ENCODE data around the gene RFC1.
"Not testable (repeated sequence)": the region's sequence is repeated elsewhere in the genome, so short reads cannot be mapped to it uniquely, and the experiment has no call there.

RFC1 gene

GRCh38 chr4:39357002-39357401 lies 9.2 kb downstream of the RFC1 start:
- no peaks in the 10 kb centered on the region for H3K27me3 ChIP-seq (ENCODE audit: insufficient read depth, low read depth)
- H3K79me2 ChIP-seq (ENCODE audit: insufficient read depth, low read depth), result peaks cover 83% of the 10 kb centered on the region
- peaks cover 55% of the 10 kb centered on the region for H3K4me1 ChIP-seq (ENCODE audit: low read depth, poor library complexity, severe bottlenecking)
- H3K36me3 ChIP-seq (ENCODE audit: insufficient read depth), result no peaks in the 10 kb centered on the region
- no peak overlapping the region; the same call in 1 of the 2 replicates for H3K27ac ChIP-seq
- TF ChIP-seq CTCF (conservative IDR thresholded peaks at IDR 0.05; ENCODE audit: low read depth, low read length), result no peak
- no peak overlapping the region for H3K9ac ChIP-seq
- no peak overlapping the region for H2AFZ ChIP-seq (ENCODE audit: low read depth)
- peaks cover 5% of the 10 kb centered on the region; the same call in 1 of the 2 replicates for H4K20me1 ChIP-seq (ENCODE audit: insufficient read depth)
- no peak overlapping the region for H3K4me3 ChIP-seq (IDR thresholded peaks at IDR 0.05; ENCODE audit: insufficient read depth, low read depth, low read length)
- H3K4me2 ChIP-seq, result peak overlapping the region; percentile 31; the same call in 1 of the 2 replicates

GRCh38 chr4:39354254-39354552 lies 12.0 kb downstream of the RFC1 start:
- H3K4me1 ChIP-seq (ENCODE audit: low read depth, poor library complexity, severe bottlenecking), result peaks cover 63% of the 10 kb centered on the region
- H4K20me1 ChIP-seq (ENCODE audit: insufficient read depth), result 0 out of 2 replicates have a peak, but pooled peaks cover 5% of the 10 kb centered on the region
- peak overlapping the region; percentile 72 for H3K9ac ChIP-seq
- H3K4me2 ChIP-seq, result peak overlapping the region; percentile 97
- peak overlapping the region; percentile 97 for H3K27ac ChIP-seq
- H3K4me3 ChIP-seq (IDR thresholded peaks at IDR 0.05; ENCODE audit: insufficient read depth, low read depth, low read length), result peak overlapping the region; percentile 73
- no peaks in the 10 kb centered on the region for H3K27me3 ChIP-seq (ENCODE audit: insufficient read depth, low read depth)
- peaks cover 75% of the 10 kb centered on the region for H3K79me2 ChIP-seq (ENCODE audit: insufficient read depth, low read depth)
- no peak overlapping the region for H2AFZ ChIP-seq (ENCODE audit: low read depth)
- TF ChIP-seq CTCF (conservative IDR thresholded peaks at IDR 0.05; ENCODE audit: low read depth, low read length), result no peak
- no peaks in the 10 kb centered on the region for H3K36me3 ChIP-seq (ENCODE audit: insufficient read depth)

GRCh38 chr4:39353478-39354253 lies 12.5 kb downstream of the RFC1 start:
- Histone ChIP-seq H3K79me2 (ENCODE audit: insufficient read depth, low read depth) (peaks cover 70% of the 10 kb centered on the region), H4K20me1 (ENCODE audit: insufficient read depth) (0 out of 2 replicates have a peak, but pooled peaks cover 5% of the 10 kb centered on the region), H2AFZ (ENCODE audit: low read depth) (no peak overlapping the region), H3K4me3 (IDR thresholded peaks at IDR 0.05; ENCODE audit: insufficient read depth, low read depth, low read length) (peak overlapping the region; percentile 73), H3K36me3 (ENCODE audit: insufficient read depth) (no peaks in the 10 kb centered on the region), H3K27me3 (ENCODE audit: insufficient read depth, low read depth) (no peaks in the 10 kb centered on the region), H3K27ac (peak overlapping the region; percentile 97), H3K9ac (peak overlapping the region; percentile 72), H3K4me2 (peak overlapping the region; percentile 97), H3K4me1 (ENCODE audit: low read depth, poor library complexity, severe bottlenecking) (peaks cover 68% of the 10 kb centered on the region)
- TF ChIP-seq CTCF (conservative IDR thresholded peaks at IDR 0.05; ENCODE audit: low read depth, low read length), result no peak

GRCh38 chr4:39353149-39353477 lies 13.0 kb downstream of the RFC1 start:
- H4K20me1 ChIP-seq (ENCODE audit: insufficient read depth); H3K4me3 ChIP-seq (IDR thresholded peaks at IDR 0.05; ENCODE audit: insufficient read depth, low read depth, low read length); H3K27me3 ChIP-seq (ENCODE audit: insufficient read depth, low read depth); H3K36me3 ChIP-seq (ENCODE audit: insufficient read depth); H2AFZ ChIP-seq (ENCODE audit: low read depth): not testable (repeated sequence)
- peaks cover 64% of the 10 kb centered on the region for H3K79me2 ChIP-seq (ENCODE audit: insufficient read depth, low read depth)
- H3K27ac ChIP-seq, result peak overlapping the region; percentile 97
- peaks cover 74% of the 10 kb centered on the region for H3K4me1 ChIP-seq (ENCODE audit: low read depth, poor library complexity, severe bottlenecking)
- H3K4me2 ChIP-seq, result peak overlapping the region; percentile 97
- H3K9ac ChIP-seq, result peak overlapping the region; percentile 30; the same call in 1 of the 2 replicates

- no peak overlapping the region for H3K4me2 ChIP-seq
Measured at GRCh38 chr4:39349326-39349725, 16.8 kb downstream of the RFC1 start.

More at GRCh38 chr4:39349326-39349725, 16.8 kb downstream of the RFC1 start:
- no peaks in the 10 kb centered on the region for H3K36me3 ChIP-seq (ENCODE audit: insufficient read depth)
- H3K79me2 ChIP-seq (ENCODE audit: insufficient read depth, low read depth), result peaks cover 50% of the 10 kb centered on the region
- H3K9ac ChIP-seq, result no peak overlapping the region
- no peak for TF ChIP-seq CTCF (conservative IDR thresholded peaks at IDR 0.05; ENCODE audit: low read depth, low read length)
- no peak overlapping the region for H2AFZ ChIP-seq (ENCODE audit: low read depth)
- 0 out of 2 replicates have a peak, but pooled peaks cover 5% of the 10 kb centered on the region for H4K20me1 ChIP-seq (ENCODE audit: insufficient read depth)
- peaks cover 46% of the 10 kb centered on the region for H3K4me1 ChIP-seq (ENCODE audit: low read depth, poor library complexity, severe bottlenecking)
- no peak overlapping the region for H3K4me3 ChIP-seq (IDR thresholded peaks at IDR 0.05; ENCODE audit: insufficient read depth, low read depth, low read length)
- H3K27me3 ChIP-seq (ENCODE audit: insufficient read depth, low read depth), result no peaks in the 10 kb centered on the region
- H3K27ac ChIP-seq, result no peak overlapping the region
